ENCODE results near the gene IFIT1. TPM values are rescaled to one million over a fixed set of nuclear protein-coding genes. Genes with fewer than 3 reads are reported as not detected.

IFIT1 gene
- total and polyA plus RNA-seq, 2 experiments from 2014 or later, result 23.9 to 24.4 TPM

DNA sequence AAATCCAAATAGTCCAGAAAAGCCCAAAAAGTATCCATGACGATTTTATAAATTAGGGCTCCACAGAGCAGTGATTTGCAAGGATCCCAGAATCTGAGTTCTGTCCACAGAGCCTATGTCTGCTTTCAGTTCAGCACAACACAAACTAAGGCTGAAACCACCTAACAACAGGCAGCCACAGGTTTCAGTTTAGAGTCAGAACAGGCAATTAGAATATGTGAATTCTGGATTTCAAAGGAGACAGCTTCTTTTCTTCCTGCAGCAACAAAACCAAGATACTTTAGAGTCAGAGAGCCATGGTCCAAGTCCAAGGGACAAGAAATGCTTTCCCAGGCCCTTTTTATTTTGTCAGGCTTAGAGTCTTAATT, 41.0 kb upstream of the IFIT1 start:
- TF ChIP-seq, protein P1, sequence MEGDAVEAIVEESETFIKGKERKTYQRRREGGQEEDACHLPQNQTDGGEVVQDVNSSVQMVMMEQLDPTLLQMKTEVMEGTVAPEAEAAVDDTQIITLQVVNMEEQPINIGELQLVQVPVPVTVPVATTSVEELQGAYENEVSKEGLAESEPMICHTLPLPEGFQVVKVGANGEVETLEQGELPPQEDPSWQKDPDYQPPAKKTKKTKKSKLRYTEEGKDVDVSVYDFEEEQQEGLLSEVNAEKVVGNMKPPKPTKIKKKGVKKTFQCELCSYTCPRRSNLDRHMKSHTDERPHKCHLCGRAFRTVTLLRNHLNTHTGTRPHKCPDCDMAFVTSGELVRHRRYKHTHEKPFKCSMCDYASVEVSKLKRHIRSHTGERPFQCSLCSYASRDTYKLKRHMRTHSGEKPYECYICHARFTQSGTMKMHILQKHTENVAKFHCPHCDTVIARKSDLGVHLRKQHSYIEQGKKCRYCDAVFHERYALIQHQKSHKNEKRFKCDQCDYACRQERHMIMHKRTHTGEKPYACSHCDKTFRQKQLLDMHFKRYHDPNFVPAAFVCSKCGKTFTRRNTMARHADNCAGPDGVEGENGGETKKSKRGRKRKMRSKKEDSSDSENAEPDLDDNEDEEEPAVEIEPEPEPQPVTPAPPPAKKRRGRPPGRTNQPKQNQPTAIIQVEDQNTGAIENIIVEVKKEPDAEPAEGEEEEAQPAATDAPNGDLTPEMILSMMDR (IDR thresholded peaks at IDR 0.05; ENCODE audit: low read depth, low read length), result no peak
- Histone ChIP-seq H3K4me3 (no peak overlapping the region), H3K27ac (peak overlapping the region; percentile 91), H3K9me3 (ENCODE audit: low read depth) (no peaks in the 10 kb centered on the region), H3K27me3 (no peaks in the 10 kb centered on the region), H3K36me3 (no peaks in the 10 kb centered on the region), H3K4me1 (ENCODE audit: low read depth) (peaks cover 42% of the 10 kb centered on the region)
- peak in 1 of 2 donors; percentile 39 for DNase-seq (ENCODE audit: low read depth in 1 of 2, low spot score in 1 of 2)

DNA sequence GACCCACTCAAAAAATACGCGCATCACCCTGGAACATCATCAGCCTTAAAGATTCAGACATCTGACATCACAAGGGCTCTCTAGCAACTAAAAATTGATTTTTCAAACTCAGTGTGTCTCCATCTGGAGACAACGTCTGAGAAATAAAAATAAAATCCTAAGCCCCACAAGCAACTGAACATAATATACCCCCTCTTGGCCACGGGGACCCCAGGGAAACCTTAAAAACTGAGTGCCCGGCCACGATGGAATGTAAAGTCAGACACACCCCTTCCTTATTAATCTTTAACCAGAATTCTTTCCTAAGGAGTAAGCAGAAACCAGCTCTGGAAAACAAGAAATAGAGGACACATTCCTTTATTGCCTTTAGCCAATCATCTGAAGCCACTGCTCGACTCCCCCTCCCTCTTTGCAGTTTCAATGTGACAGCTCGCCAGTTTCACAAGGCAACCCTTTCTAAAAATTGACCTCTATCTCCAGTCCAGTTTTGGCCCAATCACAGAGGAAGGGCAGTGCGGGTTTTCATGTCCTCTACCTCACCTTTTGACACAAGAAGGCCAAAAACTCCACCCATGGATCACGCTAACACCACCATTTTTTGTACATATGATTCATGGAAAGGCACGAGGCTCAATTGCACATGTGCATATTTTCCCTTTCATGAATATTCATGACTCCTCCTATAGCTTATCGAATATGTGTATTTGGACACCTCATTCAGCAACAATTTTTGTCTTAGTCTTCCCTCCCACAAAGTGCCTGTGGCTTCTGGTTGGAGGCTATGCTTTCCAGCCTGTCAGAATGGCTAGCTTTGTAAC, 40.4 kb upstream of the IFIT1 start:
- Histone ChIP-seq H3K27ac (peak overlapping the region; percentile 91), H3K9me3 (ENCODE audit: low read depth) (no peaks in the 10 kb centered on the region), H3K36me3 (no peaks in the 10 kb centered on the region), H3K4me1 (ENCODE audit: low read depth) (peaks cover 42% of the 10 kb centered on the region), H3K27me3 (no peaks in the 10 kb centered on the region), H3K4me3 (no peak overlapping the region)
- TF ChIP-seq, protein P1 (IDR thresholded peaks at IDR 0.05; ENCODE audit: low read depth, low read length), result no peak
- peak; percentile 52 to 97 for DNase-seq (ENCODE audit: low read depth in 1 of 2, low spot score in 1 of 2)

DNA sequence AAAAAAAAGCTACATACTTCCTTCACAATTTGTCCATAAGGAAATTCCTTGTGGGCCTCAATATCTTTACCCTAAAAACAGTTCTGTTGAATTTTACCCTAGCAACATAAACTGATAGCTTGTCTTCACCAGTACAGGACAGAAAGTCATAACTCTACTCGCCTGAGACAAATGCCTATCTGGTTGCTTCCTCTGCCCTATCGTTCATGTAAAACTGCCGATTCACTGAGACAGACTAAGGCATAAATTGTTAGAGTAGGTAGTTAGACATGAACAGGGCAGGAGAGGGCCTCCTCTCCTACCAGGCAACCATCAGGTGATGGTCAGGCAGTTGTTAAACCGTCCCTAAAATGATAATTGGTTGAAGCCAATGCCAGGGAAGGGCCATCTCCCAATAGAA, 39.6 kb upstream of the IFIT1 start:
- H3K36me3 ChIP-seq, result no peaks in the 10 kb centered on the region
- TF ChIP-seq, protein P1 (IDR thresholded peaks at IDR 0.05; ENCODE audit: low read depth, low read length), result no peak
- DNase-seq (ENCODE audit: low read depth in 1 of 2, low spot score in 1 of 2), result peak in 1 of 2 donors; percentile 40
- no peak overlapping the region for H3K4me3 ChIP-seq
- H3K27me3 ChIP-seq, result no peaks in the 10 kb centered on the region
- no peak overlapping the region for H3K27ac ChIP-seq
- H3K4me1 ChIP-seq (ENCODE audit: low read depth), result peaks cover 40% of the 10 kb centered on the region
- no peaks in the 10 kb centered on the region for H3K9me3 ChIP-seq (ENCODE audit: low read depth)

DNA sequence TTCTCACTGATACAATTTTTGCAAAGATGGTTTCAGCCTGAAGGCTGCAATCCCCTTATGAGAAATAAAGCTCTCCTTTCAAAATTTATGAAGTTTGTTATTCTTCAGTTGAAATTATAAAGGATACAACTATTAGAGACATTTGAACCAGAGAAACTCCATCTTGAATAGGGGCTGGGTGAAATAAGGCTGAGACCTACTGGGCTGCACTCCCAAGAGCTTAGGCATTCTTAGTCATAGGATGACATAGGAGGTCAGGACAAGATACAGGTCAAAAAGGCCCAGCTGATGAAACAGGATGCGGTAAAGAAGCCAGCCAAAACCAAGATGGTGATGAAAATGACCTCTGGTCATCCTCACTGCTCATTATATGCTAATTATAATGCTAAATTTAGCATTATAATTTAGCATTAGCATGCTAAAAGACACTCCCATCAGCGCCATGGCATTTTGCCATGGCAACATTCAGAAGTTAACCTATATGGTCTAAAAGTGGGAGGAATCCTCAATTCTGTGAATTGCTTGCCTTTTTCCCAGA, 37.0 kb upstream of the IFIT1 start:
- DNase-seq (ENCODE audit: low read depth in 1 of 2, low spot score in 1 of 2), result peak in 1 of 2 donors; percentile 55
- no peak overlapping the region for H3K27ac ChIP-seq
- no peaks in the 10 kb centered on the region for H3K27me3 ChIP-seq
- peaks cover 18% of the 10 kb centered on the region for H3K4me1 ChIP-seq (ENCODE audit: low read depth)
- no peaks in the 10 kb centered on the region for H3K36me3 ChIP-seq
- H3K9me3 ChIP-seq (ENCODE audit: low read depth), result no peaks in the 10 kb centered on the region
- H3K4me3 ChIP-seq, result no peak overlapping the region
- TF ChIP-seq, protein P1 (IDR thresholded peaks at IDR 0.05; ENCODE audit: low read depth, low read length), result no peak

DNA sequence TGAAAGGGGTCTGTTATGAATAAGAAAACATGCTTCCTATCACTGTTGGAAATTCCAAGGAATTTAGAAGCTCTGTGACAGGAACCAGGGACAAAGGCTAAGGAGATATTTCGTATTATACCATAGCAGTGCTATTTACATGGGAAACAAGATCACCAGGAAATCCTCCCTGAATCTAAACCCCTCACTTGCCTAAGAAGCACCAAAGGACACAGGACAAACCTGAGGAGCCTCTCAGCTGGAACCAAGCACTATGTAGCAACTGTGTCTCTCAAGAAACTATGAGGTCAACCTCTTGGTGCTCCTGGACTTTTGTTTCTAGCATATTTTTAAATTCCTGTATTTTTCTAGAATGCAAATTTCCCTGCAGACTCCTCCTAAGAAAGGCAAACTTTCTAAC, 35.3 kb upstream of the IFIT1 start:
- no peak overlapping the region for H3K4me3 ChIP-seq
- TF ChIP-seq, protein P1 (IDR thresholded peaks at IDR 0.05; ENCODE audit: low read depth, low read length), result no peak
- no peaks in the 10 kb centered on the region for H3K36me3 ChIP-seq
- H3K4me1 ChIP-seq (ENCODE audit: low read depth), result peaks cover 5% of the 10 kb centered on the region
- no peak overlapping the region for H3K27ac ChIP-seq
- DNase-seq (ENCODE audit: low read depth in 1 of 2, low spot score in 1 of 2), result no peak
- no peaks in the 10 kb centered on the region for H3K27me3 ChIP-seq
- H3K9me3 ChIP-seq (ENCODE audit: low read depth), result no peaks in the 10 kb centered on the region

All from cardiac muscle cell (in vitro differentiated cells and primary cell).